Neural progenitor cell (in vitro differentiated cells): Measurements from ENCODE around the gene NKX6-1.

Experiments used
- CTCF ChIP-seq: fragments of 200-600 bp; sonication (generic); IDR thresholded peaks from 2 replicates; pipeline ENCODE4 v1.5.1; 2017; ENCODE audit warnings: antibody characterized with exemption, mild to moderate bottlenecking
- EZH2 ChIP-seq: fragments of 200-600 bp; sonication (generic); IDR thresholded peaks from 2 replicates; pipeline ENCODE4 v1.6.1; 2017; ENCODE audit warnings: antibody characterized with exemption, mild to moderate bottlenecking, moderate library complexity
- EZH2phosphoT487 ChIP-seq: fragments of 200-600 bp; sonication (generic); IDR thresholded peaks from 2 replicates; pipeline ENCODE4 v1.6.1; 2017; ENCODE audit warnings: antibody characterized with exemption

DNA sequence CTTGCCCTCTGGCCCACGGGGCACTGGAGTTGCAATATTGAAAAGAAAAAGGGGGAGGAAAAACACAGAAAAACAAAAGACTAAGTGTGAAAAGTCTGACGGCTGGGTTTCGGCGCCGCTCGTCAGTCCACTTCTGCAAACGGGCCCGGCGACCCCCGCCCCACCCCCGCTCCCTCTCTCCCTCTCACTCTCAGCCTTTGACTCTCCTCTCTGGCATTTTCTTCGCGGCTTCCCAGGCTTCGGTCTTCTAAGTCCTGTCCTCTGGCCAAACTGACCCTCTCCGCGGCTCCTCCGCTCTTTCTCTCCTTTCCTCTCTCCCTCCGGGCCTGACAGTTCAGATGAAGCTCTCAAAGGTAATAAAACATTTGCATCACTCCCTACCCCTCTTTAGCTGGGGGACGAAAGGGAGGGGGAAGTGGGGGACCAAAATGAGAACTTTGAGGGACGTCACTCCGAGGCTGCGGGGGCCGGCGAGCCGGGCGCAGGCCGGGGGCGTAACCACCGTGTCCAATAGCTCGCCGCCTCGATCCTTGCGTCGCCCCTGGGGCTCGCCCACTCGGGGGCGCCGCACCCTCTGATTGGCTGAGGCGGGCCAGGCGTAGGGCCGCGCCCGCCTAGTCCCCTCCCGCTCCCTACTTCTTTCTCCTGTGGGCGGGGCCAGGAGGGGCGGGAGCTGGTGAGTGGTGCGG is at the start of gene NKX6-1:
- TF ChIP-seq CTCF (no peak), EZH2phosphoT487 (no peak), EZH2 (no peak)
